ENCODE measurements around the gene SC5D. TPM values are rescaled to one million over a fixed set of nuclear protein-coding genes. Genes with fewer than 3 reads are reported as not detected.
A peak's percentile ranks its signal among the peaks of the same experiment; 100 is the strongest.

Gene SC5D
- total RNA-seq, 1 experiment from 2014 or later = 79.2 TPM

- TF ChIP-seq, protein P1, sequence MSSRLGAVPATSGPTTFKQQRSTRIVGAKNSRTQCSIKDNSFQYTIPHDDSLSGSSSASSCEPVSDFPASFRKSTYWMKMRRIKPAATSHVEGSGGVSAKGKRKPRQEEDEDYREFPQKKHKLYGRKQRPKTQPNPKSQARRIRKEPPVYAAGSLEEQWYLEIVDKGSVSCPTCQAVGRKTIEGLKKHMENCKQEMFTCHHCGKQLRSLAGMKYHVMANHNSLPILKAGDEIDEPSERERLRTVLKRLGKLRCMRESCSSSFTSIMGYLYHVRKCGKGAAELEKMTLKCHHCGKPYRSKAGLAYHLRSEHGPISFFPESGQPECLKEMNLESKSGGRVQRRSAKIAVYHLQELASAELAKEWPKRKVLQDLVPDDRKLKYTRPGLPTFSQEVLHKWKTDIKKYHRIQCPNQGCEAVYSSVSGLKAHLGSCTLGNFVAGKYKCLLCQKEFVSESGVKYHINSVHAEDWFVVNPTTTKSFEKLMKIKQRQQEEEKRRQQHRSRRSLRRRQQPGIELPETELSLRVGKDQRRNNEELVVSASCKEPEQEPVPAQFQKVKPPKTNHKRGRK (CRISPR knock-in tag; IDR thresholded peaks at IDR 0.05; ENCODE audit: borderline replicate concordance) = no peak
These were observed 38.3 kb downstream of the SC5D start (continued) for GRCh38 chr11:121330614-121331435.

- peaks cover 4% of the 10 kb centered on the region for H3K4me1 Mint-ChIP-seq
- TF ChIP-seq, protein P2, sequence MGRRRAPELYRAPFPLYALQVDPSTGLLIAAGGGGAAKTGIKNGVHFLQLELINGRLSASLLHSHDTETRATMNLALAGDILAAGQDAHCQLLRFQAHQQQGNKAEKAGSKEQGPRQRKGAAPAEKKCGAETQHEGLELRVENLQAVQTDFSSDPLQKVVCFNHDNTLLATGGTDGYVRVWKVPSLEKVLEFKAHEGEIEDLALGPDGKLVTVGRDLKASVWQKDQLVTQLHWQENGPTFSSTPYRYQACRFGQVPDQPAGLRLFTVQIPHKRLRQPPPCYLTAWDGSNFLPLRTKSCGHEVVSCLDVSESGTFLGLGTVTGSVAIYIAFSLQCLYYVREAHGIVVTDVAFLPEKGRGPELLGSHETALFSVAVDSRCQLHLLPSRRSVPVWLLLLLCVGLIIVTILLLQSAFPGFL (CRISPR knock-in tag; IDR thresholded peaks at IDR 0.05; ENCODE audit: borderline replicate concordance) = no peak
- TF ChIP-seq ELF4 (CRISPR knock-in tag; IDR thresholded peaks at IDR 0.05; ENCODE audit: low read depth) (no peak), TEAD4 (CRISPR knock-in tag; IDR thresholded peaks at IDR 0.05) (no peak), ARID4B (CRISPR knock-in tag; IDR thresholded peaks at IDR 0.05; ENCODE audit: borderline replicate concordance) (no peak), CTCF (IDR thresholded peaks at IDR 0.05) (no peak), TP53 (CRISPR knock-in tag; IDR thresholded peaks at IDR 0.05) (no peak), ETV6 (CRISPR knock-in tag; IDR thresholded peaks at IDR 0.05) (no peak), SMAD4 (CRISPR knock-in tag; IDR thresholded peaks at IDR 0.05) (no peak), ZNF423 (CRISPR knock-in tag; IDR thresholded peaks at IDR 0.05) (no peak), FOXJ3 (CRISPR knock-in tag; IDR thresholded peaks at IDR 0.05; ENCODE audit: borderline replicate concordance) (no peak), NFATC4 (CRISPR knock-in tag; IDR thresholded peaks at IDR 0.05) (no peak), ZNF121 (CRISPR knock-in tag; IDR thresholded peaks at IDR 0.05) (no peak), SOX15 (CRISPR knock-in tag; IDR thresholded peaks at IDR 0.05) (no peak), NFE2L1 (CRISPR knock-in tag; IDR thresholded peaks at IDR 0.05) (no peak), MYBL2 (CRISPR knock-in tag; IDR thresholded peaks at IDR 0.05) (no peak), KAT7 (CRISPR knock-in tag; IDR thresholded peaks at IDR 0.05; ENCODE audit: borderline replicate concordance) (no peak), ZNF138 (CRISPR knock-in tag; conservative IDR thresholded peaks at IDR 0.05) (no peak)
- TF ChIP-seq, protein P3, sequence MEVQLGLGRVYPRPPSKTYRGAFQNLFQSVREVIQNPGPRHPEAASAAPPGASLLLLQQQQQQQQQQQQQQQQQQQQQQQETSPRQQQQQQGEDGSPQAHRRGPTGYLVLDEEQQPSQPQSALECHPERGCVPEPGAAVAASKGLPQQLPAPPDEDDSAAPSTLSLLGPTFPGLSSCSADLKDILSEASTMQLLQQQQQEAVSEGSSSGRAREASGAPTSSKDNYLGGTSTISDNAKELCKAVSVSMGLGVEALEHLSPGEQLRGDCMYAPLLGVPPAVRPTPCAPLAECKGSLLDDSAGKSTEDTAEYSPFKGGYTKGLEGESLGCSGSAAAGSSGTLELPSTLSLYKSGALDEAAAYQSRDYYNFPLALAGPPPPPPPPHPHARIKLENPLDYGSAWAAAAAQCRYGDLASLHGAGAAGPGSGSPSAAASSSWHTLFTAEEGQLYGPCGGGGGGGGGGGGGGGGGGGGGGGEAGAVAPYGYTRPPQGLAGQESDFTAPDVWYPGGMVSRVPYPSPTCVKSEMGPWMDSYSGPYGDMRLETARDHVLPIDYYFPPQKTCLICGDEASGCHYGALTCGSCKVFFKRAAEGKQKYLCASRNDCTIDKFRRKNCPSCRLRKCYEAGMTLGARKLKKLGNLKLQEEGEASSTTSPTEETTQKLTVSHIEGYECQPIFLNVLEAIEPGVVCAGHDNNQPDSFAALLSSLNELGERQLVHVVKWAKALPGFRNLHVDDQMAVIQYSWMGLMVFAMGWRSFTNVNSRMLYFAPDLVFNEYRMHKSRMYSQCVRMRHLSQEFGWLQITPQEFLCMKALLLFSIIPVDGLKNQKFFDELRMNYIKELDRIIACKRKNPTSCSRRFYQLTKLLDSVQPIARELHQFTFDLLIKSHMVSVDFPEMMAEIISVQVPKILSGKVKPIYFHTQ (CRISPR knock-in tag; IDR thresholded peaks at IDR 0.05) = no peak
- TF ChIP-seq, protein P4, sequence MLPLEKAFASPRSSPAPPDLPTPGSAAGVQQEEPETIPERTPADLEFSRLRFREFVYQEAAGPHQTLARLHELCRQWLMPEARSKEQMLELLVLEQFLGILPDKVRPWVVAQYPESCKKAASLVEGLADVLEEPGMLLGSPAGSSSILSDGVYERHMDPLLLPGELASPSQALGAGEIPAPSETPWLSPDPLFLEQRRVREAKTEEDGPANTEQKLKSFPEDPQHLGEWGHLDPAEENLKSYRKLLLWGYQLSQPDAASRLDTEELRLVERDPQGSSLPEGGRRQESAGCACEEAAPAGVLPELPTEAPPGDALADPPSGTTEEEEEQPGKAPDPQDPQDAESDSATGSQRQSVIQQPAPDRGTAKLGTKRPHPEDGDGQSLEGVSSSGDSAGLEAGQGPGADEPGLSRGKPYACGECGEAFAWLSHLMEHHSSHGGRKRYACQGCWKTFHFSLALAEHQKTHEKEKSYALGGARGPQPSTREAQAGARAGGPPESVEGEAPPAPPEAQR (CRISPR knock-in tag; IDR thresholded peaks at IDR 0.05) = no peak
These were observed 42.6 kb downstream of the SC5D start for GRCh38 chr11:121334973-121335710.

More at GRCh38 chr11:121334973-121335710, 42.6 kb downstream of the SC5D start:
- Mint-ChIP-seq H3K9me3 (peaks cover 7% of the 10 kb centered on the region), H3K27me3 (ENCODE audit: low read depth) (no peaks in the 10 kb centered on the region; the same call in 1 of the 2 replicates), H3K4me3 (no peak overlapping the region), H3K27ac (no peak overlapping the region), H3K36me3 (no peaks in the 10 kb centered on the region)
- CTCF ChIA-PET = interaction anchor here (0.9 to 1.8 kb wide), 5 partner anchors 14 to 313 kb away, joined by 3 to 5 read pairs (median 4); no protein-coding TSS in a partner anchor
- ATAC-seq (0 out of 2 replicates have a peak, but pooled peaks have one; percentile 39), DNase-seq (ENCODE audit: low spot score) (no peak)
- POLR2A ChIA-PET = no interaction called here
